HL-60 (cell line): ENCODE data around the gene SOWAHB.

Source experiments
- DNase-seq, 2 experiments: peaks; one replicate each; pipeline ENCODE4 v3.0.0-alpha.2; 2010 to 2020; ENCODE audit warnings: low read depth in 1 of 2, low spot score in 1 of 2
- H3K27ac ChIP-seq: fragments of 250-450 bp; sonication (Bioruptor Pico); replicated peaks from 2 replicates; pipeline ENCODE4 v1.5.1; 2020; ENCODE audit warnings: mild to moderate bottlenecking, moderate library complexity
- H3K27me3 ChIP-seq: fragments of 250-450 bp; sonication (Bioruptor Pico); 2 replicates; pipeline ENCODE4 v1.5.1; 2021; ENCODE audit warnings: mild to moderate bottlenecking, moderate library complexity; ENCODE audit not compliant: insufficient read depth, poor library complexity, severe bottlenecking
- H3K4me3 ChIP-seq: replicated peaks from 2 replicates; pipeline ENCODE4 v1.5.1; 2011; ENCODE audit warnings: mild to moderate bottlenecking, control low read depth, low read length; ENCODE audit not compliant: insufficient read depth
- GABPA ChIP-seq: IDR thresholded peaks from 2 replicates; pipeline ENCODE4 v1.6.1; 2012; ENCODE audit warnings: low read depth
- POLR2AphosphoS5 ChIP-seq: IDR thresholded peaks from 2 replicates; pipeline ENCODE4 v1.6.1; 2012; ENCODE audit warnings: low read depth
- SPI1 ChIP-seq: IDR thresholded peaks from 2 replicates; pipeline ENCODE4 v1.6.1; 2012; ENCODE audit warnings: low read depth, mild to moderate bottlenecking, borderline replicate concordance
- TF ChIP-seq, protein P1 (sequence below): IDR thresholded peaks from 2 replicates; pipeline ENCODE4 v1.6.1; 2012; ENCODE audit warnings: low read depth; ENCODE audit not compliant: insufficient replicate concordance
- TF ChIP-seq, protein P2 (sequence below): IDR thresholded peaks from one replicate; pipeline ENCODE4 v1.5.1; 2011; ENCODE audit warnings: low read length, control low read depth, inconsistent platforms; ENCODE audit not compliant: insufficient read depth

Gene SOWAHB

DNA sequence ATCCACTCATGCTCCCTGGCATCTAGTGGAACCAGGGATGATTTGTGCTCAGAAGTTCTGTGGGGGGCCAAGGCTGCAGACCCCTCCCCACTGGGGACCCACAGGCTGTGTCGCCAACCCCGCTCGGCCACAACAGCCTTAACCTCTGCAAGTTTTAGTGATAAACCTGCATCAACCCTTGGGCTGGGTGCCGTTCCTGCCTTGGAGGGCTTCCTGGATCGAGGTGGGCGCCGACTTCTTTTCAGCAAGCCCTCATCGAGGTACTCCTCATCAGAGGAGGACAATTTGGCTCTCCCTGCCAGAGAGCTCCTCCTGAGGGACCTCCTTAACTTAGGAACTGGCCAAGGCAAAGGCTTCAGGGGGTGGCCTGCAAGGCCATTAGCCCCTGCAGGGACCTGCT, 1.9 kb downstream of the SOWAHB start:
- Histone ChIP-seq H3K27me3 (peaks cover 53% of the 10 kb centered on the region), H3K4me3 (no peak overlapping the region), H3K27ac (no peak overlapping the region)
- no peak for TF ChIP-seq POLR2AphosphoS5
- TF ChIP-seq, protein P1, sequence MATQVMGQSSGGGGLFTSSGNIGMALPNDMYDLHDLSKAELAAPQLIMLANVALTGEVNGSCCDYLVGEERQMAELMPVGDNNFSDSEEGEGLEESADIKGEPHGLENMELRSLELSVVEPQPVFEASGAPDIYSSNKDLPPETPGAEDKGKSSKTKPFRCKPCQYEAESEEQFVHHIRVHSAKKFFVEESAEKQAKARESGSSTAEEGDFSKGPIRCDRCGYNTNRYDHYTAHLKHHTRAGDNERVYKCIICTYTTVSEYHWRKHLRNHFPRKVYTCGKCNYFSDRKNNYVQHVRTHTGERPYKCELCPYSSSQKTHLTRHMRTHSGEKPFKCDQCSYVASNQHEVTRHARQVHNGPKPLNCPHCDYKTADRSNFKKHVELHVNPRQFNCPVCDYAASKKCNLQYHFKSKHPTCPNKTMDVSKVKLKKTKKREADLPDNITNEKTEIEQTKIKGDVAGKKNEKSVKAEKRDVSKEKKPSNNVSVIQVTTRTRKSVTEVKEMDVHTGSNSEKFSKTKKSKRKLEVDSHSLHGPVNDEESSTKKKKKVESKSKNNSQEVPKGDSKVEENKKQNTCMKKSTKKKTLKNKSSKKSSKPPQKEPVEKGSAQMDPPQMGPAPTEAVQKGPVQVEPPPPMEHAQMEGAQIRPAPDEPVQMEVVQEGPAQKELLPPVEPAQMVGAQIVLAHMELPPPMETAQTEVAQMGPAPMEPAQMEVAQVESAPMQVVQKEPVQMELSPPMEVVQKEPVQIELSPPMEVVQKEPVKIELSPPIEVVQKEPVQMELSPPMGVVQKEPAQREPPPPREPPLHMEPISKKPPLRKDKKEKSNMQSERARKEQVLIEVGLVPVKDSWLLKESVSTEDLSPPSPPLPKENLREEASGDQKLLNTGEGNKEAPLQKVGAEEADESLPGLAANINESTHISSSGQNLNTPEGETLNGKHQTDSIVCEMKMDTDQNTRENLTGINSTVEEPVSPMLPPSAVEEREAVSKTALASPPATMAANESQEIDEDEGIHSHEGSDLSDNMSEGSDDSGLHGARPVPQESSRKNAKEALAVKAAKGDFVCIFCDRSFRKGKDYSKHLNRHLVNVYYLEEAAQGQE, result no peak
- TF ChIP-seq, protein P2, sequence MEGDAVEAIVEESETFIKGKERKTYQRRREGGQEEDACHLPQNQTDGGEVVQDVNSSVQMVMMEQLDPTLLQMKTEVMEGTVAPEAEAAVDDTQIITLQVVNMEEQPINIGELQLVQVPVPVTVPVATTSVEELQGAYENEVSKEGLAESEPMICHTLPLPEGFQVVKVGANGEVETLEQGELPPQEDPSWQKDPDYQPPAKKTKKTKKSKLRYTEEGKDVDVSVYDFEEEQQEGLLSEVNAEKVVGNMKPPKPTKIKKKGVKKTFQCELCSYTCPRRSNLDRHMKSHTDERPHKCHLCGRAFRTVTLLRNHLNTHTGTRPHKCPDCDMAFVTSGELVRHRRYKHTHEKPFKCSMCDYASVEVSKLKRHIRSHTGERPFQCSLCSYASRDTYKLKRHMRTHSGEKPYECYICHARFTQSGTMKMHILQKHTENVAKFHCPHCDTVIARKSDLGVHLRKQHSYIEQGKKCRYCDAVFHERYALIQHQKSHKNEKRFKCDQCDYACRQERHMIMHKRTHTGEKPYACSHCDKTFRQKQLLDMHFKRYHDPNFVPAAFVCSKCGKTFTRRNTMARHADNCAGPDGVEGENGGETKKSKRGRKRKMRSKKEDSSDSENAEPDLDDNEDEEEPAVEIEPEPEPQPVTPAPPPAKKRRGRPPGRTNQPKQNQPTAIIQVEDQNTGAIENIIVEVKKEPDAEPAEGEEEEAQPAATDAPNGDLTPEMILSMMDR, result no peak
- no peak for TF ChIP-seq GABPA
- no peak for TF ChIP-seq SPI1
- no peak for DNase-seq

DNA sequence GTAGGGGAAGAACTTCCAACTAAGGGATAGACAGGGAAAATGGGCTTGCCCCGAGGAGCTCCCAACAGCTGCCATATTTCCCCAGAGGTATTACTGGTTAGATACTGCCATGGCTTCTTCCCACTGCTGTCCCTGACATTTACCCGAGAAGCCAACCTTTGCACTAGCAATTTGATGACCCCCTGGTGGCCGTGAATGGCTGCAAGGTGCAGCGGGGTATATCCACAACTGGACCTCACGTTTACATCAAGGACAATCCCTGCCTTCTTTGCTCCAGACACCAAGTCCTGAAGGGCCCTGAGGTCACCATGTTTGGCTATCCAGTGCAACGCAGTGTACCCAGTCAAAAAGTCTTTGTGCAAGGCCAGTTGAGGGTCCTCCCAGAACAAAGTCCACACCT, 2.3 kb downstream of the SOWAHB start:
- DNase-seq, result no peak
- peaks cover 53% of the 10 kb centered on the region for H3K27me3 ChIP-seq
- H3K4me3 ChIP-seq, result no peak overlapping the region
- no peak overlapping the region for H3K27ac ChIP-seq
- TF ChIP-seq, protein P2, result no peak
- TF ChIP-seq POLR2AphosphoS5, result no peak
- no peak for TF ChIP-seq GABPA
- no peak for TF ChIP-seq SPI1
- TF ChIP-seq, protein P1, result no peak

DNA sequence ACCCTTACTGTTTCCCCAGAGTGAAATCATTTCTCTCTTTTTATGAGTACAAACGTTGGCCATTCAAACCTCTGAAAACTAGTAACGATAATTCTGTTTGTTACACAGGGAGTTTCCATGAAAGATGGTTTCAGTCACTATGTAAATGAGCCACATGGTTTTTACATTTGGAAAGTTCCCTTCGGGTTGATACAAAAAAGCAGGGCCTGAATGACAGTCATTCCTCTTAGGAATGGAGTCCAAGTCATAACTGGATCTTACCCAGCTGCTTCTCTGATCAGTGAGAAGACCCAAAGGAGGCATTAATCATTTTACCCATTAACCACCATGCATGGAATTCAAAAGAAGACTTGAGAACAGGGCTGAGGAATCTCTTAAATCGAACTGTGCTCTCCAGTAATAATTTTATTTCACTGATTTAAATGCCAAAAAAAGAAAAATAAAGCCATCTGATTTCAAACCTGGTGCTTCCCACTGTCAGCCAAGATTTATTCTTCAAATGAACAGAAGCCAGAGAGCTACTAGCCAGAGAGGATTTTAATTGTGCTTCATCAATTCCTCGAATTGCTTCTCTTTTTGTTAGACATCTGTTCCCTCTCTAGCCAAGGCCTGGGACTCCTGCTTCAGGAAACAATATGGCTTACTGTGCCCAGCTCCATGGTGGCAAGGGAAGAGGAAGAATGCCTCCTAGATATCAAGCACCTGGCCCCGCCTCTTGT, 3.2 kb downstream of the SOWAHB start:
- TF ChIP-seq SPI1 (no peak), GABPA (no peak), POLR2AphosphoS5 (no peak)
- TF ChIP-seq, protein P2, result no peak
- TF ChIP-seq, protein P1, result no peak
- DNase-seq, result no peak
- Histone ChIP-seq H3K27ac (no peak overlapping the region), H3K4me3 (no peak overlapping the region), H3K27me3 (peaks cover 47% of the 10 kb centered on the region)
